HG02642 (cell line): ENCODE measurements around the gene PCDHA12.
"Not testable (repeated sequence)": the region's sequence is repeated elsewhere in the genome, so short reads cannot be mapped to it uniquely, and the experiment has no call there.

Experiments used
- ATAC-seq: cut with Tn5 transposase; IDR thresholded peaks from one replicate; pipeline ENCODE4 v1.9.1; 2021; ENCODE audit warnings: mild to moderate bottlenecking; ENCODE audit not compliant: unreplicated experiment, poor library complexity

The PCDHA12 gene

DNA sequence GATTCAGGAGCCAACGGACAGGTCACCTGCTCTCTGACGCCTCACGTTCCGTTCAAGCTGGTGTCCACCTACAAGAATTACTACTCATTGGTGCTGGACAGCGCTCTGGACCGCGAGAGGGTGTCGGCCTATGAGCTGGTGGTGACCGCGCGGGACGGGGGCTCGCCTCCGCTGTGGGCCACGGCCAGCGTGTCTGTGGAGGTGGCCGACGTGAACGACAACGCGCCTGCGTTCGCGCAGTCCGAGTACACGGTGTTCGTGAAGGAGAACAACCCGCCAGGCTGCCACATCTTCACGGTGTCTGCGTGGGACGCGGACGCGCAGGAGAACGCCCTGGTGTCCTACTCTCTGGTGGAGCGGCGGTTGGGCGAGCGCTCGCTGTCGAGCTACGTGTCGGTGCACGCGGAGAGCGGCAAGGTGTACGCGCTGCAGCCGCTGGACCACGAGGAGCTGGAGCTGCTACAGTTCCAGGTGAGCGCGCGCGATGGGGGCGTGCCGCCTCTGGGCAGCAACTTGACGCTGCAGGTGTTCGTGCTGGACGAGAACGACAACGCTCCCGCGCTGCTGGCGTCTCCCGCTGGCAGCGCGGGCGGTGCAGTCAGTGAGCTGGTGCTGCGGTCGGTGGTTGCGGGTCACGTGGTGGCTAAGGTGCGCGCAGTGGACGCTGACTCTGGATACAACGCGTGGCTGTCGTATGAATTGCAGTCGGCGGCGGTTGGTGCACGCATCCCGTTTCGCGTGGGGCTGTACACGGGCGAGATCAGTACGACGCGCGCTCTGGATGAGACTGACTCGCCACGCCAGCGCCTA lies 17.7 kb upstream of the PCDHA12 start:
- no peak for ATAC-seq

DNA sequence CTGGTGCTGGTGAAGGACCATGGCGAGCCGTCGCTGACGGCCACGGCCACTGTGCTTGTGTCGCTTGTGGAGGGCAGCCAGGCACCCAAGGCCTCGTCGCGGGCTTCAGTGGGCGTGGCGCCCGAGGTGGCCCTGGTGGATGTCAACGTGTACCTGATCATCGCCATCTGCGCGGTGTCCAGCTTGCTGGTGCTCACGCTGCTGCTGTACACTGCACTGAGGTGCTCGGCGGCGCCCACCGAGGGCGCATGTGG lies 17.2 kb upstream of the PCDHA12 start:
- no peak for ATAC-seq

DNA sequence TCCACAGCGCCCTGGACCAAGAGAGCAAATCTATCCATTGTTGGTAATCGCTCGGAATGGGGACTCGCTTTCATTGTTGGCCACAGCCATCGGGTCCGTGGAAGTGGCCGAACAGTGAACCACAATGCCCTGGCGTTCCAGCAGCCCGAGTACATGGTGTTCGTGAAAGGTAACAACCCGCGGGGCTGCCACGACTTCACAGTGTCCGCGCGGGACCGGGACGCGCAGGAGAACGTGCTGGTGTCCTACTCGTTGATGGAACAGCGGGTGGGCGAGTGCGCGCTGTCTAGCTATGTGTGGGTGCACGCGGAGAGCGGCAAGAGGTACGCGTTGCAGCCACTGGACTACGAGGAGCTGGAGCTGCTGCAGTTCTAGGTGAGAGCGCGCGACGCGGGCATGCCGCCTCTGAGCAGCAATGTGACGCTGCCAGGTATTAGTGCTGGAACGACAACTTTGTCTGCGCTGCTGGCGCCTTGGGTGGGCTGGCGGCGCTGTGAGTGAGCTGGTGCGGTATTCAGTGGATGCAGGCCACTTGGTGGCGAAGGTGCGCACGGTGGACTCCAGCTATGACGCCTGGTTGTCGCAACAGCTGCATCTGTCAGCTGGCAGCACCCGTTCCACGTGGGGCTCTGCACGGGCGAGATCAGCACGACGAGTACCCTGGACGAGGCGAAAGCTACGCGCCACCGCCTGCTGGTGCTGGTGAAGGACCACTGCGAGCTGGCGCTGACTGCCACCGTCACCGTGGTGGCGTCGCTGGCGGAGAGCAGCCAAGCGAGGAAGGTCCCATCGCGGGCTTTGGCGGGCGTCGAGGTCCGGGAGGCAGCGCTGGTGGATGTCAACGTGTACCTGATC lies 12.4 kb upstream of the PCDHA12 start:
- no peak for ATAC-seq

DNA sequence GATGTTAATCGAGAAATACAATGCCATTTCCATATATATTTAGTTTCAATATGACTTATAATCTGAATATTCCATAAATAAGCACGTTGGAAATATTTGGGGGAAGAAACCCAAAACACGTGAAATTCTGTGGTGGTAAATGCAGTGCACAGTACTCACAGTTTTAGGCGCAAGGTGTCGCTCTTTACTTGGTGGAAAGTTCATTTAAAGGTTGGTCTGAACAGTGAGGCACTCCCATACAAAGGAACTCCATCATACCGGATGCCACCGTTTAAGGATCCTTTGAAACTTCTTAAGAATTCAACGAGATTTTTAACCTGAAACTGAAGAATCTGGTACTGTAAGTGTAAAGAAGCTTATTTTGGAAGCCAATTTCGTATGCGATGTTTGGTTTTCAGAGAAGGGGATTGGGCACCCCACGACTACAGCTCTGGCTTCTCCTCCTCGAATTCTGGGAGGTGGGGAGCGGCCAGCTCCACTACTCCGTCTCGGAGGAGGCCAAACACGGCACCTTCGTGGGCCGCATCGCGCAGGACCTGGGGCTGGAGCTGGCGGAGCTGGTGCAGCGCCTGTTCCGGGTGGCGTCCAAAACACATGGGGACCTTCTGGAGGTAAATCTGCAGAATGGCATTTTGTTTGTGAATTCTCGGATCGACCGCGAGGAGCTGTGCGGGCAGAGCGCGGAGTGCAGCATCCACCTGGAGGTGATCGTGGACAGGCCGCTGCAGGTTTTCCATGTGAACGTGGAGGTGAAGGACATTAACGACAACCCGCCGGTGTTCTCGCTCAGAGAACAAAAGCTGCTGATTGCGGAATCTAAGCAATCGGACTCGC lies 6.2 kb upstream of the PCDHA12 start, which contains the start of gene PCDHA11:
TSS of gene PCDHA11 (plus strand) at position 237 of the 834 bp plus-strand sequence. CDS start at position 384, 147 bp downstream.
- ATAC-seq = no peak

DNA sequence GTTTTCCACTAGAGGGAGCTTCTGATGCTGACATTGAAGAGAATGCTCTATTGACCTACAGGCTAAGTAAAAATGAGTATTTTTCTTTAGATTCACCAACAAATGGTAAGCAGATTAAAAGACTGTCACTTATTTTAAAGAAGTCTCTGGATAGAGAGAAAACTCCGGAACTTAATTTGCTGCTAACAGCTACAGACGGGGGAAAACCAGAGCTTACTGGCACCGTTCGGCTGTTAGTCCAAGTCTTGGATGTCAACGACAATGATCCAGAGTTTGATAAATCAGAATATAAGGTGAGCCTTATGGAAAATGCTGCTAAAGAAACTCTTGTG lies 5.6 kb upstream of the PCDHA12 start:
- no peak for ATAC-seq

DNA sequence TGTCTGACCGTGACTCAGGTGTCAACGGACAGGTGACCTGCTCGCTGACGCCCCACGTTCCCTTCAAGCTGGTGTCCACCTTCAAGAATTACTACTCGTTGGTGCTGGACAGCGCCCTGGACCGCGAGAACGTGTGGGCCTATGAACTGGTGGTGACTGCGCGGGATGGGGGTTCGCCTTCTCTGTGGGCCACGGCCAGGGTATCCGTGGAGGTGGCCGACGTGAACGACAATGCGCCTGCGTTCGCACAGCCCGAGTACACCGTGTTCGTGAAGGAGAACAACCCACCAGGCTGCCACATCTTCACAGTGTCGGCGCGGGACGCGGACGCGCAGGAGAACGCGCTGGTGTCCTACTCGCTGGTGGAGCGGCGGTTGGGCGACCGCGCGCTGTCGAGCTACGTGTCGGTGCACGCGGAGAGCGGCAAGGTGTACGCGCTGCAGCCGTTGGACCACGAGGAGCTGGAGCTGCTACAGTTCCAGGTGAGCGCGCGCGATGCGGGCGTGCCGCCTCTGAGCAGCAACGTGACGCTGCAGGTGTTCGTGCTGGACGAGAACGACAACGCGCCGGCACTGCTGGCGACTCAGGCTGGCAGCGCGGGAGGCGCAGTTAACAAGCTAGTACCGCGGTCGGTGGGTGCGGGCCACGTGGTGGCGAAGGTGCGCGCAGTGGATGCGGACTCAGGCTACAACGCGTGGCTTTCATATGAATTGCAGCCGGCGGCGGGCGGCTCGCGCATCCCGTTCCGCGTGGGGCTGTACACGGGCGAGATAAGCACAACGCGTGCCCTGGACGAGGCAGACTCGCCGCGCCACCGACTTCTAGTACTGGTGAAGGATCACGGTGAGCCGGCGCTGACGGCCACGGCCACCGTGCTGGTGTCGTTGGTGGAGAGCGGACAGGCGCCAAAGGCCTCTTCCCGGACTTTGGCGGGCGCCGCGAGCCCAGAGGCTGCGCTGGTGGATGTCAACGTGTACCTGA lies 4.6 kb upstream of the PCDHA12 start:
- ATAC-seq = no peak

DNA sequence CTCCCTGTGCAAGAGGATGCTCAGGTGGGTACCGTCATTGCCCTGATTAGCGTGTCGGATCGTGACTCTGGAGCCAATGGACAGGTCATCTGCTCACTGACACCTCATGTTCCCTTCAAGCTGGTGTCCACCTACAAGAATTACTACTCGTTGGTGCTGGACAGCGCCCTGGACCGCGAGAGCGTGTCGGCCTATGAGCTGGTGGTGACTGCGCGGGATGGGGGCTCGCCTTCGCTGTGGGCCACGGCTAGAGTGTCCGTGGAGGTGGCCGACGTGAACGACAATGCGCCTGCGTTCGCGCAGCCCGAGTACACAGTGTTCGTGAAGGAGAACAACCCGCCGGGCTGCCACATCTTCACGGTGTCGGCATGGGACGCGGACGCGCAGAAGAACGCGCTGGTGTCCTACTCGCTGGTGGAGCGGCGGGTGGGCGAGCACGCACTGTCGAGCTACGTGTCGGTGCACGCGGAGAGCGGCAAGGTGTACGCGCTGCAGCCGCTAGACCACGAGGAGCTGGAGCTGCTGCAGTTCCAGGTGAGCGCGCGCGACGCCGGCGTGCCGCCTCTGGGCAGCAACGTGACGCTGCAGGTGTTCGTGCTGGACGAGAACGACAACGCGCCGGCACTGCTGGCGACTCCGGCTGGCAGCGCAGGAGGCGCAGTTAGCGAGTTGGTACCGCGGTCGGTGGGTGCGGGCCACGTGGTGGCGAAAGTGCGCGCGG lies 1.6 kb downstream of the PCDHA12 start:
- not testable (repeated sequence) for ATAC-seq

DNA sequence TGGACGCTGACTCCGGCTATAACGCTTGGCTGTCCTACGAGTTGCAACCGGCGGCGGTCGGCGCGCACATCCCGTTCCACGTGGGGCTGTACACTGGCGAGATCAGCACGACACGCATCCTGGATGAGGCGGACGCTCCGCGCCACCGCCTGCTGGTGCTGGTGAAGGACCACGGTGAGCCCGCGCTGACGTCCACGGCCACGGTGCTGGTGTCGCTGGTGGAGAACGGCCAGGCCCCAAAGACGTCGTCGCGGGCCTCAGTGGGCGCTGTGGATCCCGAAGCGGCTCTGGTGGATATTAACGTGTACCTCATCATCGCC lies 2.1 kb downstream of the PCDHA12 start:
- no peak for ATAC-seq

DNA sequence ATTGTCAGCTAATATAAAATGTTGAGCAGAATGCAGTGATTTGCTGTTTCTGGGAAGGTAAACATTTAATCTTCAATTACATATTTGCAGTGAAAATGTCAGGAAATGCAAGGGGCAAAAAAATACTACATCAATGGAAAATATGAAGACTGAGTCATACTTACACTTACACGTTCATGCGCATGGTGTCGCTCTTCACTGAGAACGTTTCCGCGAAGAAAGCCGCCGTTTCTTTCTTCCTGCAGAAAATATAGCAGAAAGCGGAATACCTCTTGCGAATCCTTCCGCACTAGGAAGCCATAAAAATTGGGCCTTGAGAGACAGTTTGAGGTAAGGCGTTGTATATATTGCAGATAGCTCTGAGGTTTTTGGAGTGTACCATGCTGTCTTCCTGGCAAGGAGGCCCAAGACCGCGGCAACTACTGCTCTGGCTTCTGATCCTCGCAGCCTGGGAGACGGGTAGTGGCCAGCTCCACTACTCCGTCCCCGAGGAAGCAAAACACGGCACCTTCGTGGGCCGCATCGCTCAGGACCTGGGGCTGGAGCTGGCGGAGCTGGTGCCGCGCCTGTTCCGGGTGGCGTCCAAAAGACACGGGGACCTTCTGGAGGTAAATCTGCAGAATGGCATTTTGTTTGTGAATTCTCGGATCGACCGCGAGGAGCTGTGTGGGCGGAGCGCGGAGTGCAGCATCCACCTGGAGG lies 6.9 kb downstream of the PCDHA12 start, which contains the start of gene PCDHA13:
TSS of gene PCDHA13 (plus strand) at position 236 of the 702 bp plus-strand sequence. CDS start at position 381, 145 bp downstream.
- ATAC-seq = no peak

DNA sequence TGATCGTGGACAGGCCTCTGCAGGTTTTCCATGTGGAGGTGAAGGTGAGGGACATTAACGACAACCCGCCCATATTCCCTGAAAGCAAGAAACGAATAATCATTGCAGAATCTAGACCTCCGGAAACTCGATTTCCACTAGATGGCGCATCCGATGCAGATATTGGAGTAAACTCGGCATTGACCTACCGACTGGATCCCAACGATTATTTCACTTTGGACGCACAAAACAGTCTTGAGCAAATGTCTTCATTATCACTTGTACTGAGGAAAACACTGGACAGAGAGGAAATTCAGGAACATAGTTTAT lies 7.4 kb downstream of the PCDHA12 start:
- ATAC-seq = no peak

DNA sequence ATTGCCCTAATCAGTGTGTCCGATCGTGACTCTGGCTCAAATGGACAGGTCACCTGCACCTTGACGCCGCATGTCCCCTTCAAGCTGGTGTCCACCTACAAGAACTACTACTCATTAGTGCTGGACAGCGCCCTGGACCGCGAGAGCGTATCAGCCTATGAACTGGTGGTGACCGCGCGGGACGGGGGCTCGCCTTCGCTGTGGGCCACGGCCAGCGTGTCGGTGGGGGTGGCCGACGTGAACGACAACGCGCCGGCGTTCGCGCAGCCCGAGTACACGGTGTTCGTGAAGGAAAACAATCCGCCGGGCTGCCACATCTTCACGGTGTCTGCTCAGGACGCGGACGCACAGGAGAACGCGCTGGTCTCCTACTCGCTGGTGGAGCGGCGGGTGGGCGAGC lies 8.3 kb downstream of the PCDHA12 start:
- ATAC-seq = no peak

DNA sequence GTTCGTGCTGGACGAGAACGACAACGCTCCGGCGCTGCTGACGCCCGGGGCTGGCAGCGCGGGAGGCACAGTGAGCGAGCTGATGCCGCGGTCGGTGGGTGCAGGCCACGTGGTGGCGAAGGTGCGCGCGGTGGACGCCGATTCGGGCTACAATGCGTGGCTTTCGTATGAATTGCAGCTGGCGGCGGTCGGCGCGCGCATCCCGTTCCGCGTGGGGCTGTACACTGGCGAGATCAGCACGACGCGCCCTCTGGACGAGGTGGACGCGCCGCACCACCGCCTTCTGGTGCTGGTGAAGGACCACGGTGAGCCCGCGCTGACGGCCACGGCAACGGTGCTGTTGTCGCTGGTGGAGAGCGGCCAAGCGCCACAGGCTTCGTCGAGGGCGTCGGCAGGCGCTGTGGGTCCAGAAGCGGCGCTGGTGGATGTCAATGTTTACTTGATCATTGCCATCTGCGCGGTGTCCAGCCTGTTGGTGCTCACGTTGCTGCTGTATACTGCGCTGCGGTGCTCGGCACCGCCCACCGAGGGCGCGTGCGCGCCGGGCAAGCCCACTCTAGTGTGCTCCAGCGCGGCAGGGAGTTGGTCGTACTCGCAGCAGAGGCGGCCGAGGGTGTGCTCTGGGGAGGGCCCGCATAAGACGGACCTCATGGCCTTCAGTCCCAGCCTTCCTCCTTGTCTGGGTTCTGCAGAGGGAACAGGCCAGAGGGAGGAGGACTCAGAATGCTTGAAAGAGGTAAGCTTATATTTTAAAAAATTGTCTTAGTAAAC lies 9.0 kb downstream of the PCDHA12 start:
- ATAC-seq = no peak

DNA sequence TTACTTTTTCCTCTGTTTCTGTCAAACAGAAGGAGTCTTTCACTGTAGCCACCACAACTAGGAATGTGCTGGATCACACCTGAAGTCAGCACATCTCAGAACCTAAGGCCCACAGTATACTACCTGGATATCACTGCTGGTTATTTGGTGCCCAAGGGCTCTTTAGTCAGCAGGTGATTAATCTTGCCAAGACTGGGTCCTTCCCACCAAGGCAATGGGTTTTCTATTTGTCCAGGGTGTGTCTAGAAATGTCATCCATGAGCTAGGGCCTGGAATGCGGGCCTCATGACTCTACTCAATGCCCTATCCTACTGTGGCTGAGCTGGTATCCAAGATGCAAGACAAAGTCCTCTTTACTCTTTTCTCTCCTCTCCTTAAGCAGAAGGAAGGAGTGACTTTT lies 41.2 kb downstream of the PCDHA12 start:
- no peak for ATAC-seq

DNA sequence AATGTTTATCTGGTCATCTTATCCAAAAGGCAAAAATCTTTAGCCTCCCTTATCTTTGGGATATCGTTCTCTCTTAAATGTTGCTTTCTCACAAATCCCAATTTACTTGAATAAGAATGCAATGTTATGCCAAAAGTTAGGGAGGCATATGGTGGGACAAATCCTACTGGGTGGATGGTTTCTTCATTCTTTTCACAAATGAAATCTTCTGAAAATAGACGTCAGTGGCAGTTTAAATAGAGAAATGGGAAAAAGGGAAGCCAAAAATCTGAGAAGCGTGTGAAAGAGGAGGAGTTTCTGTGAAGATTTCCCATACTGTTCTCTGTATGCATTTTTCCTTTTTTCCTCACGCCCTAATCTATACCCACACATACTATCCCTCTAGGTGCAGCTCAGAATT lies 48.5 kb downstream of the PCDHA12 start:
- no peak for ATAC-seq

DNA sequence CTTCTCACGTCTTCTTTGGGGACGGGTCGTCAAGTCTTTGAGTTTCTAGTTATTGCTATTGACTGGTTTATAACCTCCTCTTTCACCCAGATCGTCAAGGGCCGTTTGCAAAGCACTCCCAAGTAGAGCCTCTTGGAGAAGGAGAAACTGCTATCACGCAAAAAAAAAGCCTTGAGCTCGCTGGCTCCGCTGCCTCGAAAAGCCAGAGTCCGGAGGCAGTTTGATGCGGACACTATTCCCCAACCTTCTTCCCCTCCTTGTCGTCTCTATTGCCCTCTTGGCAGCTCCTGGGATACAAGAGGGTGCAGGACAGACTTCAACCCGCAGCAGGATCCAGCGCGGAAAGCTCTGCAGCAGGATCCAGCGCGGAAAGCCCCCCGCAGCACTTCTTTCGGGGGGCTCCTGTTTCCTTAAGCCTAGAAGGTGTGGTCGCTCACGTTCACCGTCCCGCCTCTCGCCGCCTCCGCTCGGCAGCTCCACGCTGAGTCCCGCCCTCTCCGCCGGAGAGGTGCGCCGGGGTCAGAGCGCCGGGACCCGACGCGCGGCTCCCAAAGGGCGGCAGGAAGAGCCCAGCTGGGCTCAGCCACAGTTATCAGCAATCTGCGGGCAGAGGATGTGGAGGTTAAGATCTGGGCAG lies 50.8 kb downstream of the PCDHA12 start, which contains the start of gene PCDHAC1:
TSS of gene PCDHAC1 (plus strand) at position 494 of the 637 bp plus-strand sequence. CDS start 594 bp downstream, outside the sequence.
- no peak for ATAC-seq

DNA sequence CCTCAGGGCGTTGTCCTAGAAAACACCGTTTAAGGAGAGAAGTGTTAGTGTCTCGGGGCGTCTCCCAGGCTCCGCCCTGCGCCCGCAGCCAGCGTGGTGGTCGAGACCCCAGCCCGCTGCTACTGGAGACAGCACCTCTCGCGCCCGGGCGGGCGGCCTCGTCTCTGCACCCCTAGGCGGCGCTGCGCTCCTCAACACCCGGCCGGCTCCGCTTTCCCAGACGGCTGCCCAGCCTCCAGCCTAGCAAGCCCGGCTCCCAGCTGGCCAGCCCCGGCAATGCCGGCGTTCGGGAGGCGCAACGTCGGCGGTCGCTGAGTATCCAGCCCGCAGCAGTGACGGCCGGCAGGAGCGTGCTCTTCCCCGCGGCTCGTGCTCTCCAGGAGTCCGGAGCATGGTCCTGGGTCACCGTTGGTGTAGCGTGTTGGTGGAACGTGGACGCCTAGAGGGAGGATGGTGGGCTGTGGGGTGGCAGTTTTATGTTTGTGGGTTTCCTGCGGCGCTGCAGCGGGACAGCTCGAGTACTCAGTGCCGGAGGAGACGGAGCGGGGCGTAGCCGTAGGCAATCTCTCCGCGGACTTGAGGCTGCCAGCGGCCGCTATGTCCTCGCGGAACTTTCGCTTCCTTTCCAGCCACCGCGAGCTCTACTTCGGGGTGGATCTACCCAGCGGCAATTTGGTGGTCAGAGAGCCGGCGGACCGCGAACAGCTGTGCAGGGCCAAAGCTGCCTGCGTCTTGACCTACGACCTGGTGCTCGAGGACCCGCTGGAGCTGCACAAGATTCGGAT lies 51.5 kb downstream of the PCDHA12 start:
- no peak for ATAC-seq

DNA sequence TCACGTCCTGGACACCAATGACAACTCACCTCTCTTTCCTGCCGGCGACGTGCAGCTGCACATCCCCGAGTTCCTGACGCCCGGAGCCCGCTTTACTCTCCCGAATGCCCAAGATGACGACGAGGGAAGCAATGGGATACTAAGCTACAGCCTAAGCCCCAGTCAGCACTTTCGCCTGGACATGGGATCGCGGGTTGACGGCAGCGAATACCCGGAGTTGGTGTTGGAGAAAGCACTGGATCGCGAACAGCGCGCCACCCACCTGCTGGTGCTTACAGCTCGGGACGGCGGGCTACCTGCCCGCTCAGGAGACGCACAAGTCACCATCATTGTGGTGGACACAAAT lies 52.1 kb downstream of the PCDHA12 start:
- no peak for ATAC-seq
